ENCODE measurements around the gene PLXNA4. TPM values are rescaled to one million over a fixed set of nuclear protein-coding genes. Genes with fewer than 3 reads are reported as not detected.

PLXNA4 gene
- total and polyA plus RNA-seq, 4 donors, result 0.04 to 1.1 (median 0.41) TPM

GRCh38 chr7:132519936-132520335, 56.3 kb downstream of the PLXNA4 start:
- DNase-seq (ENCODE audit: low spot score), result no peak
- H3K36me3 ChIP-seq (ENCODE audit: control insufficient read depth in 4 of 4, insufficient read depth in 3 of 4, low read depth in 1 of 4, low read length in 3 of 4), result no peaks in the 10 kb centered on the region
- H3K9me3 ChIP-seq (ENCODE audit: control insufficient read depth in 4 of 4, low read length in 3 of 4), result no peaks in the 10 kb centered on the region
- no peak overlapping the region for H3K27ac ChIP-seq (ENCODE audit: low read depth in 1 of 2, low read length in 2 of 2)
- peaks cover 0 to 6% (median 4%) of the 10 kb centered on the region in 4 donors for H3K4me1 ChIP-seq (ENCODE audit: control insufficient read depth in 4 of 4, insufficient read depth in 4 of 4, low read length in 3 of 4)
- TF ChIP-seq GABPA (IDR thresholded peaks at IDR 0.05 in 1 of 2, conservative IDR thresholded peaks at IDR 0.05 in 1 of 2) (no peak), YY1 (IDR thresholded peaks at IDR 0.05) (no peak), MAX (IDR thresholded peaks at IDR 0.05) (no peak), FOXA2 (IDR thresholded peaks at IDR 0.05) (no peak), RAD21 (IDR thresholded peaks at IDR 0.05) (no peak), FOXA1 (IDR thresholded peaks at IDR 0.05) (no peak), SP1 (IDR thresholded peaks at IDR 0.05) (no peak), REST (IDR thresholded peaks at IDR 0.05) (no peak), NR2F2 (IDR thresholded peaks at IDR 0.05) (no peak), JUND (IDR thresholded peaks at IDR 0.05) (no peak), EGR1 (IDR thresholded peaks at IDR 0.05; ENCODE audit: low read depth in 2 of 2) (no peak), HNF4G (IDR thresholded peaks at IDR 0.05) (no peak), RXRA (IDR thresholded peaks at IDR 0.05) (no peak), TAF1 (conservative IDR thresholded peaks at IDR 0.05) (no peak)
- TF ChIP-seq, protein P1, sequence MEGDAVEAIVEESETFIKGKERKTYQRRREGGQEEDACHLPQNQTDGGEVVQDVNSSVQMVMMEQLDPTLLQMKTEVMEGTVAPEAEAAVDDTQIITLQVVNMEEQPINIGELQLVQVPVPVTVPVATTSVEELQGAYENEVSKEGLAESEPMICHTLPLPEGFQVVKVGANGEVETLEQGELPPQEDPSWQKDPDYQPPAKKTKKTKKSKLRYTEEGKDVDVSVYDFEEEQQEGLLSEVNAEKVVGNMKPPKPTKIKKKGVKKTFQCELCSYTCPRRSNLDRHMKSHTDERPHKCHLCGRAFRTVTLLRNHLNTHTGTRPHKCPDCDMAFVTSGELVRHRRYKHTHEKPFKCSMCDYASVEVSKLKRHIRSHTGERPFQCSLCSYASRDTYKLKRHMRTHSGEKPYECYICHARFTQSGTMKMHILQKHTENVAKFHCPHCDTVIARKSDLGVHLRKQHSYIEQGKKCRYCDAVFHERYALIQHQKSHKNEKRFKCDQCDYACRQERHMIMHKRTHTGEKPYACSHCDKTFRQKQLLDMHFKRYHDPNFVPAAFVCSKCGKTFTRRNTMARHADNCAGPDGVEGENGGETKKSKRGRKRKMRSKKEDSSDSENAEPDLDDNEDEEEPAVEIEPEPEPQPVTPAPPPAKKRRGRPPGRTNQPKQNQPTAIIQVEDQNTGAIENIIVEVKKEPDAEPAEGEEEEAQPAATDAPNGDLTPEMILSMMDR (IDR thresholded peaks at IDR 0.05; ENCODE audit: low read depth, low read length, missing input control), result no peak
- TF ChIP-seq, protein P2, sequence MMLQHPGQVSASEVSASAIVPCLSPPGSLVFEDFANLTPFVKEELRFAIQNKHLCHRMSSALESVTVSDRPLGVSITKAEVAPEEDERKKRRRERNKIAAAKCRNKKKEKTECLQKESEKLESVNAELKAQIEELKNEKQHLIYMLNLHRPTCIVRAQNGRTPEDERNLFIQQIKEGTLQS (IDR thresholded peaks at IDR 0.05), result no peak
- TF ChIP-seq, protein P3, sequence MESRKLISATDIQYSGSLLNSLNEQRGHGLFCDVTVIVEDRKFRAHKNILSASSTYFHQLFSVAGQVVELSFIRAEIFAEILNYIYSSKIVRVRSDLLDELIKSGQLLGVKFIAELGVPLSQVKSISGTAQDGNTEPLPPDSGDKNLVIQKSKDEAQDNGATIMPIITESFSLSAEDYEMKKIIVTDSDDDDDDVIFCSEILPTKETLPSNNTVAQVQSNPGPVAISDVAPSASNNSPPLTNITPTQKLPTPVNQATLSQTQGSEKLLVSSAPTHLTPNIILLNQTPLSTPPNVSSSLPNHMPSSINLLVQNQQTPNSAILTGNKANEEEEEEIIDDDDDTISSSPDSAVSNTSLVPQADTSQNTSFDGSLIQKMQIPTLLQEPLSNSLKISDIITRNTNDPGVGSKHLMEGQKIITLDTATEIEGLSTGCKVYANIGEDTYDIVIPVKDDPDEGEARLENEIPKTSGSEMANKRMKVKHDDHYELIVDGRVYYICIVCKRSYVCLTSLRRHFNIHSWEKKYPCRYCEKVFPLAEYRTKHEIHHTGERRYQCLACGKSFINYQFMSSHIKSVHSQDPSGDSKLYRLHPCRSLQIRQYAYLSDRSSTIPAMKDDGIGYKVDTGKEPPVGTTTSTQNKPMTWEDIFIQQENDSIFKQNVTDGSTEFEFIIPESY (IDR thresholded peaks at IDR 0.05), result no peak
- 64% methylated on average over 1 of the region's 1 CpG for WGBS
- H3K4me3 ChIP-seq (ENCODE audit: low read depth in 1 of 3, low read length in 3 of 3), result no peak overlapping the region
- no peaks in the 10 kb centered on the region for H3K27me3 ChIP-seq (ENCODE audit: control insufficient read depth in 4 of 4, insufficient read depth in 4 of 4, low read length in 3 of 4)
- H3K9ac ChIP-seq (ENCODE audit: low read depth in 1 of 2, low read length in 2 of 2), result no peak overlapping the region

- WGBS, result 90% methylated on average over 6 of the region's 6 CpGs
- Histone ChIP-seq H3K27me3 (ENCODE audit: control insufficient read depth in 4 of 4, insufficient read depth in 4 of 4, low read length in 3 of 4) (no peaks in the 10 kb centered on the region), H3K4me1 (ENCODE audit: control insufficient read depth in 4 of 4, insufficient read depth in 4 of 4, low read length in 3 of 4) (peaks cover 0 to 6% (median 4%) of the 10 kb centered on the region in 4 donors), H3K9ac (ENCODE audit: low read depth in 1 of 2, low read length in 2 of 2) (no peak overlapping the region), H3K36me3 (ENCODE audit: control insufficient read depth in 4 of 4, insufficient read depth in 3 of 4, low read depth in 1 of 4, low read length in 3 of 4) (no peaks in the 10 kb centered on the region), H3K27ac (ENCODE audit: low read depth in 1 of 2, low read length in 2 of 2) (no peak overlapping the region), H3K4me3 (ENCODE audit: low read depth in 1 of 3, low read length in 3 of 3) (no peak overlapping the region), H3K9me3 (ENCODE audit: control insufficient read depth in 4 of 4, low read length in 3 of 4) (no peaks in the 10 kb centered on the region)
- no peak for DNase-seq (ENCODE audit: low spot score)
- no peak for TF ChIP-seq EGR1 (IDR thresholded peaks at IDR 0.05; ENCODE audit: low read depth in 2 of 2)
- TF ChIP-seq SP1 (IDR thresholded peaks at IDR 0.05), result no peak
- no peak for TF ChIP-seq RAD21 (IDR thresholded peaks at IDR 0.05)
- TF ChIP-seq FOXA1 (IDR thresholded peaks at IDR 0.05), result no peak
- no peak for TF ChIP-seq RXRA (IDR thresholded peaks at IDR 0.05)
- TF ChIP-seq GABPA (IDR thresholded peaks at IDR 0.05 in 1 of 2, conservative IDR thresholded peaks at IDR 0.05 in 1 of 2), result no peak
- no peak for TF ChIP-seq NR2F2 (IDR thresholded peaks at IDR 0.05)
- no peak for TF ChIP-seq JUND (IDR thresholded peaks at IDR 0.05)
- no peak for TF ChIP-seq HNF4G (IDR thresholded peaks at IDR 0.05)
- no peak for TF ChIP-seq FOXA2 (IDR thresholded peaks at IDR 0.05)
- no peak for TF ChIP-seq YY1 (IDR thresholded peaks at IDR 0.05)
- TF ChIP-seq, protein P1 (IDR thresholded peaks at IDR 0.05; ENCODE audit: low read depth, low read length, missing input control), result no peak
- no peak for TF ChIP-seq HNF4A (conservative IDR thresholded peaks at IDR 0.05)
- TF ChIP-seq MAX (IDR thresholded peaks at IDR 0.05), result no peak
- TF ChIP-seq, protein P3 (IDR thresholded peaks at IDR 0.05), result no peak
Measured at GRCh38 chr7:132518839-132519173, 57.5 kb downstream of the PLXNA4 start.
